IMR-90 (cell line): ENCODE data around the gene NEMP1. TPM values are rescaled to one million over a fixed set of nuclear protein-coding genes. Genes with fewer than 3 reads are reported as not detected.

Experiments
- ATAC-seq: fragments of 200-7000 bp; cut with Tn5 transposase; 2 replicates; pipeline ENCODE4 v1.9.1; 2020; ENCODE audit warnings: low read depth, mild to moderate bottlenecking, moderate library complexity
- BruUV-seq: library from RNA; stranded (reverse); fragments of 400-500 nt; replicated peaks from 2 replicates; lab custom pipeline; 2021; lab: Mats Ljungman, UMichigan
- CTCF ChIA-PET: fragments of 300-600 bp; formaldehyde crosslinking; extraction: SDS; loops from one replicate; lab custom pipeline; 2021; ENCODE audit warnings: antibody characterized with exemption; lab: Yijun Ruan, JAX
- POLR2A ChIA-PET: fragments of 300-600 bp; sonication (Branson Sonifier 250); formaldehyde crosslinking; loops from one replicate; lab custom pipeline; 2022; ENCODE audit warnings: antibody characterized with exemption; ENCODE audit not compliant: unreplicated experiment; lab: Charles Lee
- DNase-seq: peaks from one replicate; pipeline ENCODE4 v3.0.0; 2013
- H2AFZ ChIP-seq: replicated peaks from 2 replicates; pipeline ENCODE3; 2013; ENCODE audit warnings: low read length, mild to moderate bottlenecking; ENCODE audit not compliant: poor library complexity
- H2AK5ac ChIP-seq: 2 replicates; pipeline ENCODE4 v1.6.1; 2013; ENCODE audit warnings: low read depth, low read length, inconsistent platforms
- H2AK9ac ChIP-seq: replicated peaks from 2 replicates; pipeline ENCODE3; 2013; ENCODE audit warnings: mild to moderate bottlenecking, low read depth, low read length, moderate library complexity; ENCODE audit not compliant: poor library complexity
- H2BK120ac ChIP-seq: 2 replicates; pipeline ENCODE4 v1.6.1; 2013; ENCODE audit warnings: low read depth, low read length, inconsistent platforms
- H2BK15ac ChIP-seq: 3 replicates; pipeline ENCODE4 v1.6.1; 2013; ENCODE audit warnings: low read depth, low read length, inconsistent platforms
- H2BK20ac ChIP-seq: 2 replicates; pipeline ENCODE4 v1.6.1; 2013; ENCODE audit warnings: low read depth, mild to moderate bottlenecking, inconsistent platforms, low read length, moderate library complexity
- H2BK5ac ChIP-seq: 2 replicates; pipeline ENCODE4 v1.6.1; 2013; ENCODE audit warnings: mild to moderate bottlenecking, low read depth, low read length, inconsistent platforms; ENCODE audit not compliant: poor library complexity, severe bottlenecking
- H3K14ac ChIP-seq: replicated peaks from 2 replicates; pipeline ENCODE4 v1.6.1; 2013; ENCODE audit warnings: low read depth, low read length, inconsistent platforms
- H3K18ac ChIP-seq: 2 replicates; pipeline ENCODE4 v1.6.1; 2013; ENCODE audit warnings: low read depth, low read length, control low read depth
- H3K23ac ChIP-seq: 2 replicates; pipeline ENCODE4 v1.6.1; 2013; ENCODE audit warnings: low read depth, low read length, inconsistent platforms
- H3K27ac ChIP-seq: 2 replicates; pipeline ENCODE4 v1.5.1; 2013; ENCODE audit warnings: mild to moderate bottlenecking, control low read depth, low read length; ENCODE audit not compliant: insufficient read depth
- H3K27me3 ChIP-seq: 2 replicates; pipeline ENCODE4 v1.6.1; 2013; ENCODE audit warnings: low read length; ENCODE audit not compliant: control insufficient read depth, insufficient read depth
- H3K36me3 ChIP-seq: 2 replicates; pipeline ENCODE4 v1.6.1; 2013; ENCODE audit warnings: low read length, mixed read lengths; ENCODE audit not compliant: control insufficient read depth, insufficient read depth
- H3K4ac ChIP-seq: 2 replicates; pipeline ENCODE4 v1.6.1; 2013; ENCODE audit warnings: low read depth, low read length, inconsistent platforms
- H3K4me1 ChIP-seq: 2 replicates; pipeline ENCODE4 v1.6.1; 2013; ENCODE audit warnings: low read length, mixed read lengths; ENCODE audit not compliant: control insufficient read depth, insufficient read depth
- H3K4me2 ChIP-seq: 2 replicates; pipeline ENCODE4 v1.6.1; 2013; ENCODE audit warnings: low read depth, mild to moderate bottlenecking, control low read depth, low read length, moderate library complexity
- H3K4me3 ChIP-seq: 2 replicates; pipeline ENCODE4 v1.5.1; 2013; ENCODE audit warnings: low read depth, mild to moderate bottlenecking, control low read depth, low read length, moderate library complexity; ENCODE audit not compliant: insufficient read depth
- H3K56ac ChIP-seq: 2 replicates; pipeline ENCODE4 v1.6.1; 2013; ENCODE audit warnings: low read length, inconsistent platforms; ENCODE audit not compliant: insufficient read depth; ENCODE audit errors: extremely low read depth
- H3K79me1 ChIP-seq, 2 experiments: 2 replicates each; pipeline ENCODE4 v1.6.1; 2013; ENCODE audit warnings: low read length in 2 of 2, inconsistent platforms in 1 of 2, low read depth in 1 of 2
- H3K9ac ChIP-seq: 2 replicates; pipeline ENCODE4 v1.6.1; 2013; ENCODE audit warnings: low read depth, low read length, control low read depth
- H3K9me1 ChIP-seq: 2 replicates; pipeline ENCODE4 v1.6.1; 2013; ENCODE audit warnings: low read length, inconsistent platforms; ENCODE audit not compliant: insufficient read depth
- H3K9me3 ChIP-seq: 2 replicates; pipeline ENCODE4 v1.6.1; 2013; ENCODE audit warnings: low read length; ENCODE audit not compliant: control insufficient read depth, insufficient read depth
- H4K20me1 ChIP-seq: 2 replicates; pipeline ENCODE4 v1.6.1; 2013; ENCODE audit warnings: low read length, inconsistent platforms; ENCODE audit not compliant: insufficient read depth
- H4K5ac ChIP-seq: 2 replicates; pipeline ENCODE4 v1.6.1; 2013; ENCODE audit warnings: mild to moderate bottlenecking, low read depth, low read length, control low read depth
- H4K8ac ChIP-seq, 2 experiments: 2 replicates each; pipeline ENCODE4 v1.6.1; 2013; ENCODE audit warnings: low read depth in 2 of 2, low read length in 2 of 2, control low read depth in 1 of 2, inconsistent platforms in 1 of 2
- H4K91ac ChIP-seq: 2 replicates; pipeline ENCODE4 v1.6.1; 2013; ENCODE audit warnings: low read depth, low read length, inconsistent platforms; ENCODE audit not compliant: insufficient read depth
- CEBPB ChIP-seq: IDR thresholded peaks from 2 replicates; pipeline ENCODE4 v1.6.1; 2012; ENCODE audit warnings: low read depth, low read length, improper control_type of control experiment
- CHD1 ChIP-seq: IDR thresholded peaks from 2 replicates; pipeline ENCODE4 v1.6.1; 2012; ENCODE audit warnings: low read depth, low read length, improper control_type of control experiment
- MXI1 ChIP-seq: IDR thresholded peaks from 2 replicates; pipeline ENCODE4 v1.6.1; 2012; ENCODE audit warnings: low read depth, mild to moderate bottlenecking, low read length, moderate library complexity, borderline replicate concordance
- NFE2L2 ChIP-seq: fragments of 150-350 bp; IDR thresholded peaks from 2 replicates; pipeline ENCODE4 v1.6.1; 2016; ENCODE audit warnings: low read depth, mild to moderate bottlenecking, low read length
- POLR2A ChIP-seq: IDR thresholded peaks from 2 replicates; pipeline ENCODE4 v1.6.1; 2012; ENCODE audit warnings: mild to moderate bottlenecking, low read depth, low read length
- USF2 ChIP-seq: fragments of 150-350 bp; IDR thresholded peaks from 2 replicates; pipeline ENCODE4 v1.6.1; 2017; ENCODE audit warnings: mild to moderate bottlenecking, antibody characterized with exemption, low read length, low read depth
- WGBS, 2 experiments: methylation state at CpG; one replicate each; pipeline versions ENCODE4 v1.1.5 to v1.1.7; 2013; ENCODE audit warnings: missing lambda C conversion rate in 2 of 2; ENCODE audit not compliant: insufficient read length in 1 of 2; ENCODE audit errors: extremely low coverage in 2 of 2; 5-methylcytosine and 5-hydroxymethylcytosine counted together
- dilution Hi-C: fragments of 300-500 bp; cut with HindIII; formaldehyde crosslinking; loops from one replicate; pipeline ENCODE4 v1.14.3; 2018; ENCODE audit warnings: low sequenced_read_pairs; ENCODE audit not compliant: unreplicated experiment
- in situ Hi-C: fragments of 300-500 bp; cut with MboI; formaldehyde crosslinking; loops from 3 replicates; pipeline ENCODE4 v1.14.3; 2019; ENCODE audit warnings: low sequenced_read_pairs, inconsistent platforms, mixed read lengths
- intact Hi-C: fragments of 100-400 bp; cut with micrococcal nuclease; formaldehyde crosslinking; loops from 2 replicates; pipeline ENCODE4 v1.10.0; 2022
- polyA plus RNA-seq, 3 experiments: library from polyadenylated mRNA; depleted of rRNA; stranded (reverse); fragments of >200 nt; gene quantifications; 2 replicates each; pipeline ENCODE4 v1.2.3, GENCODE V29; 2012; ENCODE audit warnings: low replicate concordance in 1 of 3
- total RNA-seq: library from RNA; depleted of rRNA; stranded (reverse); fragments of >200 nt; gene quantifications from 2 replicates; pipeline ENCODE4 v1.2.3, GENCODE V29; 2012

The NEMP1 gene
- total and polyA plus RNA-seq, 2 of the 4 experiments (the other 2 are of a cell fraction): 8.9 to 10.9 TPM

- DNase-seq (no peak), ATAC-seq (no peak)
- Histone ChIP-seq H3K4ac (no peak overlapping the region), H2BK15ac (no peak overlapping the region), H3K9ac (no peak overlapping the region), H3K4me1 (no peaks in the 10 kb centered on the region), H3K18ac (no peak overlapping the region), H3K56ac (no peak overlapping the region), H3K14ac (no peak overlapping the region), H2AFZ (no peak overlapping the region), H4K8ac (no peak overlapping the region), H2AK9ac (no peak overlapping the region), H3K4me3 (no peak overlapping the region), H3K23ac (no peak overlapping the region), H3K9me3 (no peaks in the 10 kb centered on the region), H3K27ac (no peak overlapping the region), H3K27me3 (peaks cover 62% of the 10 kb centered on the region), H3K36me3 (no peaks in the 10 kb centered on the region), H2BK20ac (no peak overlapping the region), H4K20me1 (no peaks in the 10 kb centered on the region), H3K4me2 (no peak overlapping the region), H4K5ac (no peak overlapping the region), H2BK5ac (no peak overlapping the region), H2BK120ac (no peak overlapping the region), H3K79me1 (no peaks in the 10 kb centered on the region), H3K9me1 (no peaks in the 10 kb centered on the region), H4K91ac (no peak overlapping the region), H2AK5ac (no peak overlapping the region)
- in situ Hi-C loops: no loop called here
- ChIA-PET CTCF (interaction anchor here (0.8 kb wide), 1 partner anchor 24 kb away, joined by 3 read pairs; no protein-coding TSS in a partner anchor), POLR2A (no interaction called here)
- BruUV-seq: no TSS peak
- dilution Hi-C loops: no loop called here
- 71% methylated on average over 5 of the region's 7 CpGs; no CpG with 5 or more reads in 1 of the 2 experiments for WGBS, 2 experiments
- intact Hi-C loops: no loop called here
- TF ChIP-seq POLR2A (no peak), CHD1 (no peak), CEBPB (no peak), NFE2L2 (no peak), MXI1 (no peak), USF2 (no peak)
Observed at GRCh38 chr12:57031789-57032188, 46.8 kb downstream of the NEMP1 start.
